Activated naive CD4-positive, alpha-beta T cell treated with anti-CD3 and anti-CD28 coated beads for 36 hours (primary cell): Measurements from ENCODE around the gene MTURN. TPM values are rescaled to one million over a fixed set of nuclear protein-coding genes. Genes with fewer than 3 reads are reported as not detected.

Experiments
- CTCF ChIA-PET: fragments of 350-600 bp; sonication (Branson Sonifier 250); formaldehyde crosslinking; loops from one replicate; lab custom pipeline; 2021; ENCODE audit warnings: antibody characterized with exemption; lab: Charles Lee
- DNase-seq: peaks from one replicate; pipeline ENCODE4 v3.0.0-alpha.2; 2020
- H3K27ac Mint-ChIP-seq: one replicate; pipeline ENCODE4 v1.8.0; 2021; ENCODE audit warnings: mild to moderate bottlenecking, mixed read lengths
- H3K27me3 Mint-ChIP-seq: one replicate; pipeline ENCODE4 v1.8.0; 2021; ENCODE audit warnings: low read depth, mixed read lengths
- H3K36me3 Mint-ChIP-seq: one replicate; pipeline ENCODE4 v1.8.0; 2021; ENCODE audit warnings: low read depth, mixed read lengths
- H3K4me1 Mint-ChIP-seq: one replicate; pipeline ENCODE4 v1.8.0; 2021; ENCODE audit warnings: low read depth, mixed read lengths
- H3K4me3 Mint-ChIP-seq: one replicate; pipeline ENCODE4 v1.8.0; 2021; ENCODE audit warnings: mild to moderate bottlenecking, moderate library complexity, mixed read lengths
- H3K9me3 Mint-ChIP-seq: one replicate; pipeline ENCODE4 v1.8.0; 2021; ENCODE audit warnings: mixed read lengths
- intact Hi-C: fragments of 100-400 bp; cut with micrococcal nuclease; formaldehyde crosslinking; loops from one replicate; pipeline ENCODE4 v1.15.1; 2023
- total RNA-seq, 2 experiments: library from RNA; stranded (reverse); gene quantifications; one replicate each; pipeline ENCODE4 v1.2.3, GENCODE V29; 2021

MTURN gene
- total RNA-seq, 2 experiments from 2014 or later = 5.1 to 6.3 TPM

GRCh38 chr7:30176463-30177109 is 41.8 kb downstream of the MTURN start:
- no peak overlapping the region for H3K4me3 Mint-ChIP-seq
- no peaks in the 10 kb centered on the region for H3K36me3 Mint-ChIP-seq
- DNase-seq = no peak
- H3K27ac Mint-ChIP-seq = no peak overlapping the region
- no peaks in the 10 kb centered on the region for H3K27me3 Mint-ChIP-seq
- intact Hi-C loops = no loop called here
- H3K4me1 Mint-ChIP-seq = no peaks in the 10 kb centered on the region
- CTCF ChIA-PET = no interaction called here
- H3K9me3 Mint-ChIP-seq = no peaks in the 10 kb centered on the region

GRCh38 chr7:30177186-30177585 is 42.4 kb downstream of the MTURN start:
- no peaks in the 10 kb centered on the region for H3K9me3 Mint-ChIP-seq
- intact Hi-C loops = no loop called here
- no peaks in the 10 kb centered on the region for H3K27me3 Mint-ChIP-seq
- no peak overlapping the region for H3K4me3 Mint-ChIP-seq
- DNase-seq = no peak
- H3K4me1 Mint-ChIP-seq = no peaks in the 10 kb centered on the region
- CTCF ChIA-PET = no interaction called here
- H3K36me3 Mint-ChIP-seq = no peaks in the 10 kb centered on the region
- H3K27ac Mint-ChIP-seq = no peak overlapping the region

- no peaks in the 10 kb centered on the region for H3K9me3 Mint-ChIP-seq
- intact Hi-C loops = no loop called here
- H3K27me3 Mint-ChIP-seq = no peaks in the 10 kb centered on the region
- no peaks in the 10 kb centered on the region for H3K36me3 Mint-ChIP-seq
- CTCF ChIA-PET = no interaction called here
- no peaks in the 10 kb centered on the region for H3K4me1 Mint-ChIP-seq
- DNase-seq = no peak
- H3K4me3 Mint-ChIP-seq = no peak overlapping the region
- H3K27ac Mint-ChIP-seq = no peak overlapping the region
Measured at GRCh38 chr7:30177965-30178364, 43.2 kb downstream of the MTURN start.

GRCh38 chr7:30178748-30179436 is 44.1 kb downstream of the MTURN start:
- Mint-ChIP-seq H3K4me3 (no peak overlapping the region), H3K27ac (no peak overlapping the region)

GRCh38 chr7:30180718-30181117 is 45.9 kb downstream of the MTURN start:
- H3K27ac Mint-ChIP-seq = no peak overlapping the region
- intact Hi-C loops = no loop called here
- H3K9me3 Mint-ChIP-seq = no peaks in the 10 kb centered on the region
- H3K36me3 Mint-ChIP-seq = no peaks in the 10 kb centered on the region
- CTCF ChIA-PET = interaction anchor here (0.6 kb wide), 1 partner anchor 119 kb away, joined by 3 read pairs; no protein-coding TSS in a partner anchor
- H3K27me3 Mint-ChIP-seq = no peaks in the 10 kb centered on the region
- no peak overlapping the region for H3K4me3 Mint-ChIP-seq
- H3K4me1 Mint-ChIP-seq = no peaks in the 10 kb centered on the region
- no peak for DNase-seq

More at GRCh38 chr7:30178748-30179436, 44.1 kb downstream of the MTURN start:
- no peak for DNase-seq
- H3K4me1 Mint-ChIP-seq = no peaks in the 10 kb centered on the region
- H3K36me3 Mint-ChIP-seq = no peaks in the 10 kb centered on the region
- CTCF ChIA-PET = no interaction called here
- no peaks in the 10 kb centered on the region for H3K9me3 Mint-ChIP-seq
- intact Hi-C loops = no loop called here
- no peaks in the 10 kb centered on the region for H3K27me3 Mint-ChIP-seq

GRCh38 chr7:30181211-30181610 is 46.4 kb downstream of the MTURN start:
- no peaks in the 10 kb centered on the region for H3K36me3 Mint-ChIP-seq
- intact Hi-C loops = no loop called here
- H3K27ac Mint-ChIP-seq = no peak overlapping the region
- CTCF ChIA-PET = interaction anchor here (0.5 kb wide), 1 partner anchor 160 kb away, joined by 3 read pairs; no protein-coding TSS in a partner anchor
- H3K4me1 Mint-ChIP-seq = no peaks in the 10 kb centered on the region
- H3K4me3 Mint-ChIP-seq = no peak overlapping the region
- no peaks in the 10 kb centered on the region for H3K9me3 Mint-ChIP-seq
- no peak for DNase-seq
- no peaks in the 10 kb centered on the region for H3K27me3 Mint-ChIP-seq

- Mint-ChIP-seq H3K4me3 (no peak overlapping the region), H3K9me3 (peaks cover 3% of the 10 kb centered on the region), H3K36me3 (no peaks in the 10 kb centered on the region), H3K27me3 (no peaks in the 10 kb centered on the region), H3K27ac (no peak overlapping the region), H3K4me1 (no peaks in the 10 kb centered on the region)
- CTCF ChIA-PET = interaction anchor here (0.5 kb wide), 1 partner anchor 160 kb away, joined by 3 read pairs; no protein-coding TSS in a partner anchor
- no peak for DNase-seq
- intact Hi-C loops = no loop called here
Measured at GRCh38 chr7:30181736-30182522, 47.1 kb downstream of the MTURN start.

GRCh38 chr7:30182814-30183213 is 48.0 kb downstream of the MTURN start:
- H3K4me1 Mint-ChIP-seq = no peaks in the 10 kb centered on the region
- no peak overlapping the region for H3K4me3 Mint-ChIP-seq
- no peak for DNase-seq
- CTCF ChIA-PET = no interaction called here
- intact Hi-C loops = no loop called here
- H3K36me3 Mint-ChIP-seq = no peaks in the 10 kb centered on the region
- H3K27ac Mint-ChIP-seq = no peak overlapping the region
- no peaks in the 10 kb centered on the region for H3K27me3 Mint-ChIP-seq
- peaks cover 3% of the 10 kb centered on the region for H3K9me3 Mint-ChIP-seq

- Mint-ChIP-seq H3K27ac (no peak overlapping the region), H3K4me3 (no peak overlapping the region), H3K27me3 (no peaks in the 10 kb centered on the region), H3K36me3 (no peaks in the 10 kb centered on the region), H3K9me3 (peaks cover 8% of the 10 kb centered on the region), H3K4me1 (peaks cover 2% of the 10 kb centered on the region)
- intact Hi-C loops = no loop called here
- no peak for DNase-seq
- CTCF ChIA-PET = interaction anchor here (0.5 kb wide), 1 partner anchor 110 kb away, joined by 3 read pairs; no protein-coding TSS in a partner anchor
Measured at GRCh38 chr7:30183749-30184369, 49.1 kb downstream of the MTURN start.

GRCh38 chr7:30184791-30185487 is 50.2 kb downstream of the MTURN start:
- CTCF ChIA-PET = no interaction called here
- no peak overlapping the region for H3K4me3 Mint-ChIP-seq
- no peak overlapping the region for H3K27ac Mint-ChIP-seq
- peaks cover 8% of the 10 kb centered on the region for H3K9me3 Mint-ChIP-seq
- intact Hi-C loops = no loop called here
- H3K27me3 Mint-ChIP-seq = no peaks in the 10 kb centered on the region
- no peaks in the 10 kb centered on the region for H3K36me3 Mint-ChIP-seq
- H3K4me1 Mint-ChIP-seq = peaks cover 2% of the 10 kb centered on the region
- DNase-seq = no peak

- peaks cover 2% of the 10 kb centered on the region for H3K4me1 Mint-ChIP-seq
Measured at GRCh38 chr7:30185496-30185895, 50.7 kb downstream of the MTURN start.

GRCh38 chr7:30186725-30187124 is 51.9 kb downstream of the MTURN start:
- no peak for DNase-seq
- Mint-ChIP-seq H3K9me3 (peaks cover 8% of the 10 kb centered on the region), H3K4me1 (peaks cover 2% of the 10 kb centered on the region), H3K36me3 (no peaks in the 10 kb centered on the region), H3K4me3 (no peak overlapping the region), H3K27me3 (no peaks in the 10 kb centered on the region), H3K27ac (no peak overlapping the region)
- intact Hi-C loops = no loop called here
- CTCF ChIA-PET = no interaction called here

More at GRCh38 chr7:30185496-30185895, 50.7 kb downstream of the MTURN start:
- Mint-ChIP-seq H3K36me3 (no peaks in the 10 kb centered on the region), H3K27me3 (no peaks in the 10 kb centered on the region), H3K27ac (no peak overlapping the region), H3K4me3 (no peak overlapping the region), H3K9me3 (peaks cover 8% of the 10 kb centered on the region)
- CTCF ChIA-PET = no interaction called here
- intact Hi-C loops = no loop called here
- no peak for DNase-seq
